ENCODE measurements around the gene DNAJC5. TPM values are rescaled to one million over a fixed set of nuclear protein-coding genes. Genes with fewer than 3 reads are reported as not detected.
"Not testable (repeated sequence)": the region's sequence is repeated elsewhere in the genome, so short reads cannot be mapped to it uniquely, and the experiment has no call there.

Gene DNAJC5
- total RNA-seq, 2 experiments from 2014 or later: 47.3 to 48.1 TPM

- no peak for ATAC-seq
- Mint-ChIP-seq H3K4me1 (ENCODE audit: low read depth) (peaks cover 4% of the 10 kb centered on the region), H3K27ac (no peak overlapping the region), H3K27me3 (ENCODE audit: low read depth) (no peaks in the 10 kb centered on the region), H3K9me3 (ENCODE audit: insufficient read depth) (no peaks in the 10 kb centered on the region), H3K4me3 (no peak overlapping the region), H3K36me3 (ENCODE audit: low read depth) (peaks cover 23% of the 10 kb centered on the region)
- ChIA-PET POLR2A (no interaction called here), CTCF (no interaction called here)
- no peak for DNase-seq
Measured at GRCh38 chr20:63878899-63879663, 15.8 kb upstream of the DNAJC5 start.

- H3K9me3 Mint-ChIP-seq (ENCODE audit: insufficient read depth); H3K27me3 Mint-ChIP-seq (ENCODE audit: low read depth); H3K4me3 Mint-ChIP-seq; CTCF ChIA-PET; ATAC-seq; H3K27ac Mint-ChIP-seq; DNase-seq; POLR2A ChIA-PET: not testable (repeated sequence)
- Mint-ChIP-seq H3K36me3 (ENCODE audit: low read depth) (peaks cover 18% of the 10 kb centered on the region), H3K4me1 (ENCODE audit: low read depth) (peaks cover 14% of the 10 kb centered on the region)
Measured at GRCh38 chr20:63880901-63881300, 14.0 kb upstream of the DNAJC5 start.

GRCh38 chr20:63881451-63882226 is 13.3 kb upstream of the DNAJC5 start:
- ChIA-PET CTCF (no interaction called here), POLR2A (interaction anchor here (0.5 kb wide), 1 partner anchor 8 kb away, joined by 3 read pairs; no protein-coding TSS in a partner anchor)
- ATAC-seq (no peak), DNase-seq (no peak)
- Mint-ChIP-seq H3K9me3 (ENCODE audit: insufficient read depth) (no peaks in the 10 kb centered on the region), H3K4me3 (no peak overlapping the region), H3K4me1 (ENCODE audit: low read depth) (peaks cover 14% of the 10 kb centered on the region), H3K36me3 (ENCODE audit: low read depth) (peaks cover 12% of the 10 kb centered on the region), H3K27me3 (ENCODE audit: low read depth) (no peaks in the 10 kb centered on the region), H3K27ac (no peak overlapping the region)

- no peak for ATAC-seq
- Mint-ChIP-seq H3K27me3 (ENCODE audit: low read depth) (no peaks in the 10 kb centered on the region), H3K9me3 (ENCODE audit: insufficient read depth) (no peaks in the 10 kb centered on the region), H3K27ac (no peak overlapping the region), H3K36me3 (ENCODE audit: low read depth) (peaks cover 15% of the 10 kb centered on the region), H3K4me3 (no peak overlapping the region), H3K4me1 (ENCODE audit: low read depth) (peaks cover 14% of the 10 kb centered on the region)
- no peak for DNase-seq
- POLR2A ChIA-PET: interaction anchor here (0.5 kb wide), 1 partner anchor 9 kb away, joined by 3 read pairs; no protein-coding TSS in a partner anchor
- CTCF ChIA-PET: no interaction called here
Measured at GRCh38 chr20:63882257-63883200, 12.4 kb upstream of the DNAJC5 start.

GRCh38 chr20:63883201-63883593 is 11.7 kb upstream of the DNAJC5 start:
- DNase-seq (no peak), ATAC-seq (no peak)
- Mint-ChIP-seq H3K27me3 (ENCODE audit: low read depth) (no peaks in the 10 kb centered on the region), H3K36me3 (ENCODE audit: low read depth) (peaks cover 15% of the 10 kb centered on the region), H3K27ac (no peak overlapping the region), H3K9me3 (ENCODE audit: insufficient read depth) (no peaks in the 10 kb centered on the region), H3K4me1 (ENCODE audit: low read depth) (peaks cover 14% of the 10 kb centered on the region), H3K4me3 (no peak overlapping the region)
- CTCF ChIA-PET: no interaction called here
- POLR2A ChIA-PET: no interaction called here

- Mint-ChIP-seq H3K27me3 (ENCODE audit: low read depth) (no peaks in the 10 kb centered on the region), H3K4me3 (no peak overlapping the region), H3K36me3 (ENCODE audit: low read depth) (peaks cover 18% of the 10 kb centered on the region), H3K27ac (peak overlapping the region; percentile 49), H3K9me3 (ENCODE audit: insufficient read depth) (no peaks in the 10 kb centered on the region), H3K4me1 (ENCODE audit: low read depth) (peaks cover 14% of the 10 kb centered on the region)
- DNase-seq: peak; percentile 33
- no peak for ATAC-seq
- ChIA-PET CTCF (no interaction called here), POLR2A (interaction anchor here (1.1 kb wide), 1 partner anchor 9 kb away, joined by 3 read pairs; no protein-coding TSS in a partner anchor)
Measured at GRCh38 chr20:63884506-63885263, 10.2 kb upstream of the DNAJC5 start.

- Mint-ChIP-seq H3K4me1 (ENCODE audit: low read depth) (peaks cover 14% of the 10 kb centered on the region), H3K4me3 (no peak overlapping the region), H3K27me3 (ENCODE audit: low read depth) (no peaks in the 10 kb centered on the region), H3K9me3 (ENCODE audit: insufficient read depth) (no peaks in the 10 kb centered on the region), H3K27ac (no peak overlapping the region), H3K36me3 (ENCODE audit: low read depth) (peaks cover 23% of the 10 kb centered on the region)
- ATAC-seq (no peak), DNase-seq (no peak)
- CTCF ChIA-PET: no interaction called here
- POLR2A ChIA-PET: interaction anchor here (1.1 kb wide), 1 partner anchor 10 kb away, joined by 3 read pairs; no protein-coding TSS in a partner anchor
Measured at GRCh38 chr20:63885264-63886053, 9.5 kb upstream of the DNAJC5 start.

- Mint-ChIP-seq H3K4me3 (no peak overlapping the region), H3K36me3 (ENCODE audit: low read depth) (peaks cover 27% of the 10 kb centered on the region), H3K27me3 (ENCODE audit: low read depth) (no peaks in the 10 kb centered on the region), H3K27ac (no peak overlapping the region), H3K4me1 (ENCODE audit: low read depth) (peaks cover 14% of the 10 kb centered on the region), H3K9me3 (ENCODE audit: insufficient read depth) (no peaks in the 10 kb centered on the region)
- ChIA-PET POLR2A (interaction anchor here (1.1 kb wide), 1 partner anchor 10 kb away, joined by 3 read pairs; no protein-coding TSS in a partner anchor), CTCF (no interaction called here)
- DNase-seq: no peak
- no peak for ATAC-seq
Measured at GRCh38 chr20:63886054-63886419, 8.9 kb upstream of the DNAJC5 start.

GRCh38 chr20:63886921-63887320 is 8.0 kb upstream of the DNAJC5 start:
- peaks cover 14% of the 10 kb centered on the region for H3K4me1 Mint-ChIP-seq (ENCODE audit: low read depth)
- no peak overlapping the region for H3K4me3 Mint-ChIP-seq
- H3K27me3 Mint-ChIP-seq (ENCODE audit: low read depth): no peaks in the 10 kb centered on the region
- peaks cover 29% of the 10 kb centered on the region for H3K36me3 Mint-ChIP-seq (ENCODE audit: low read depth)
- CTCF ChIA-PET: no interaction called here
- no peak for ATAC-seq
- H3K27ac Mint-ChIP-seq: no peak overlapping the region
- H3K9me3 Mint-ChIP-seq (ENCODE audit: insufficient read depth): no peaks in the 10 kb centered on the region
- no peak for DNase-seq
- POLR2A ChIA-PET: no interaction called here

- Mint-ChIP-seq H3K36me3 (ENCODE audit: low read depth) (peaks cover 23% of the 10 kb centered on the region), H3K4me3 (no peak overlapping the region), H3K27ac (no peak overlapping the region), H3K27me3 (ENCODE audit: low read depth) (no peaks in the 10 kb centered on the region), H3K4me1 (ENCODE audit: low read depth) (peaks cover 12% of the 10 kb centered on the region), H3K9me3 (ENCODE audit: insufficient read depth) (no peaks in the 10 kb centered on the region)
- ATAC-seq (no peak), DNase-seq (no peak)
- POLR2A ChIA-PET: no interaction called here
- CTCF ChIA-PET: no interaction called here
Measured at GRCh38 chr20:63889241-63890200, 5.4 kb upstream of the DNAJC5 start.
